Suprapubic skin (tissue), 4 donors: ENCODE measurements around the gene SLC7A10. TPM values are rescaled to one million over a fixed set of nuclear protein-coding genes. Genes with fewer than 3 reads are reported as not detected.

Source experiments
- DNase-seq, 2 donors: peaks; one replicate each; pipeline ENCODE4 v3.0.0-alpha.2; 2019; ENCODE audit warnings: low spot score in 2 of 2
- H3K27ac ChIP-seq: fragments of 200-600 bp; sonication (generic); one replicate; pipeline ENCODE4 v1.5.1; 2019
- H3K27me3 ChIP-seq: fragments of 200-600 bp; sonication (generic); one replicate; pipeline ENCODE4 v1.5.1; 2019
- H3K36me3 ChIP-seq: fragments of 200-600 bp; sonication (generic); one replicate; pipeline ENCODE4 v1.5.1; 2019
- H3K4me1 ChIP-seq: fragments of 200-600 bp; sonication (generic); one replicate; pipeline ENCODE4 v1.5.1; 2019
- H3K4me3 ChIP-seq: fragments of 200-600 bp; sonication (generic); one replicate; pipeline ENCODE4 v1.5.1; 2019; ENCODE audit warnings: mild to moderate bottlenecking
- H3K9me3 ChIP-seq: fragments of 200-600 bp; sonication (generic); one replicate; pipeline ENCODE4 v1.5.1; 2019
- CTCF ChIP-seq, 2 donors: fragments of 200-600 bp in 1 of 2; fragments of 450-650 bp in 1 of 2; sonication (generic) in 1 of 2; IDR thresholded peaks; one replicate each; pipeline ENCODE4 v1.5.1; 2016 to 2019; ENCODE audit warnings: antibody characterized with exemption in 2 of 2, mild to moderate bottlenecking in 1 of 2, moderate library complexity in 1 of 2
- EP300 ChIP-seq: sonication (generic); formaldehyde crosslinking; IDR thresholded peaks from one replicate; pipeline ENCODE4 v1.6.1; 2017; ENCODE audit warnings: antibody characterized with exemption
- POLR2A ChIP-seq, 2 donors: fragments of 450-650 bp; IDR thresholded peaks; one replicate each; pipeline ENCODE4 v1.6.1; 2017; ENCODE audit warnings: antibody characterized with exemption in 2 of 2, mild to moderate bottlenecking in 2 of 2, moderate library complexity in 2 of 2
- POLR2AphosphoS5 ChIP-seq, 3 donors: sonication (generic); formaldehyde crosslinking; IDR thresholded peaks; one replicate each; pipeline ENCODE4 v1.6.1; 2017; ENCODE audit warnings: antibody characterized with exemption in 3 of 3
- WGBS: methylation state at CpG from one replicate; pipeline ENCODE4 v1.1.5; 2018; 5-methylcytosine and 5-hydroxymethylcytosine counted together
- total RNA-seq, 4 donors: library from RNA; depleted of rRNA; stranded (reverse); fragments of >200 nt; gene quantifications; one replicate each; pipeline ENCODE4 v1.1.0, GENCODE V29; 2016

The SLC7A10 gene
- under 1 TPM in 2 of 4 donors, not detected in 2; 0.38 to 0.93 TPM for total RNA-seq

DNA sequence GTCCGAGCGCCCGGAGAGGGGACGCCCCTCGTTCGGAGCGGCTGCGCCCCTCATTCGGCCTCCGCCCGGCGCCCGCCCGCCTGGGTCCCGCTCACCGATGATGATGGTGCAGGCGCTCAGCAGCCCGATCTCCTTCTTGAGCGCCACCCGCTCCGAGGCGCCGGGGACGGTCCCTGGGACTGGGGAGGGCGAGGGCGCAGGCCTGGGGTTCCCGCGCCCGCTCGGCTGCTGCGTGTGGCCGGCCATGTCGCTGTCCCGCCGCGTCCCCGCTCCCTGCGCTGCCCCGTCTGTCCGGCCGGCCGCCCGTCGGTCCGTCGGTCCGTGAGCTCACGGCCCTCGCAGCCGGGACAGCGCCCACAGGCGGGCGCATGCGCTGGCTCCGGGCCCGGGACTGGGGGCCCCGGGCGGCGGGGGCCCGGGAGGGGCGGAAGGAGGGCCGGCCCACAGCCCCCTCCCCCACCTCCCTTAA lies at the start of gene SLC7A10:
Gene SLC7A10 (minus strand): TSS at position 393 of the 469 bp plus-strand sequence. CDS start 147 bp downstream, at position 246.
- TF ChIP-seq POLR2A (IDR thresholded peaks at IDR 0.05) (no peak), POLR2AphosphoS5 (IDR thresholded peaks at IDR 0.05) (no peak)
- Histone ChIP-seq H3K9me3 (no peaks in the 10 kb centered on the region), H3K36me3 (no peaks in the 10 kb centered on the region), H3K4me3 (peak within 1 kb of the TSS; percentile 43), H3K27me3 (peaks cover 73% of the 10 kb centered on the region), H3K27ac (no peak within 1 kb of the TSS), H3K4me1 (peaks cover 21% of the 10 kb centered on the region)
- 3% methylated on average over 18 of the region's 62 CpGs for WGBS
- no peak for DNase-seq

GRCh38 chr19:33274663-33275558 lies 49.3 kb upstream of the SLC7A10 start:
- peaks cover 33% of the 10 kb centered on the region for H3K4me1 ChIP-seq

GRCh38 chr19:33273881-33274662 lies 48.4 kb upstream of the SLC7A10 start:
- no peak for DNase-seq

More at GRCh38 chr19:33274663-33275558, 49.3 kb upstream of the SLC7A10 start:
- H3K27ac ChIP-seq: no peak overlapping the region
- H3K36me3 ChIP-seq: no peaks in the 10 kb centered on the region
- no peak overlapping the region for H3K4me3 ChIP-seq
- TF ChIP-seq POLR2AphosphoS5 (IDR thresholded peaks at IDR 0.05): no peak
- no peak for TF ChIP-seq POLR2A (IDR thresholded peaks at IDR 0.05)
- no peak for TF ChIP-seq CTCF (IDR thresholded peaks at IDR 0.05)
- no peak for TF ChIP-seq EP300
- DNase-seq: no peak
- H3K9me3 ChIP-seq: no peaks in the 10 kb centered on the region
- no peaks in the 10 kb centered on the region for H3K27me3 ChIP-seq
- WGBS: 95% methylated on average over 7 of the region's 17 CpGs

DNA sequence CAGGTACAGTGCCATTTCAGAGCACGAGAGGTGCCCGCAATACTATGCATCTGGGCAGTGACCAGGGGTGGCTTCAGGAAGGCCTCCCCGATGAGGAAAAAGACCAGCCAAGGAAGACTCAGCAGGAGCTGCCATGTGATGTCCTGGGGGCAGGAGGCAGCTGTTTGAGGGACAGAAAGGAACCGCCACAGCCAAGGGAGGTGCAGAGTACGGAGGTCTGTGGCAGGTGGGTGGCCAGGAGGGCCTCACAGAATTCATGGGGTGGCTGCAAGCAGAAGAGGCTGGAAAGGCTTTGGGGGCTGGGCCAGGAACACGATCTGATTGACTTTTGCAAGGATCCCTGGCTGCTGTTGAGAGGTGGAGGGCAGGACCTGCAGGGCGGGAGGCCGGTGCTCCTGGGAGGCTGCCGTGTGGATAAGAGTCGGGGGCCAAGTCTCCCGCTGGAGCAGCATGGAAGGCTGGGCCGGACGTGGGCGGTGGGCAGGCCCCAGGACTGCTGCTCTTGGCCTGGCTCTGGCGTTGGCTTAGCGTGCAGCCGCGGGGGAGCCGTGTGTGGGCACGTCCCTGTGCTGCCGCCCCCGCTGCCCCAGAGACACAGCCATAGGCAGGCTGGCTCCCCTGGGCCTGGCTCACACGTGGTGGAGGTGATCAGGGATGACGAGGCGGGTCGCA lies 47.6 kb upstream of the SLC7A10 start:
- Histone ChIP-seq H3K27ac (peak overlapping the region; percentile 38), H3K4me3 (no peak overlapping the region), H3K27me3 (no peaks in the 10 kb centered on the region), H3K9me3 (no peaks in the 10 kb centered on the region), H3K4me1 (peaks cover 32% of the 10 kb centered on the region), H3K36me3 (no peaks in the 10 kb centered on the region)
- TF ChIP-seq POLR2AphosphoS5 (IDR thresholded peaks at IDR 0.05): no peak
- no peak for TF ChIP-seq CTCF (IDR thresholded peaks at IDR 0.05)
- no peak for TF ChIP-seq EP300
- no peak for TF ChIP-seq POLR2A (IDR thresholded peaks at IDR 0.05)
- DNase-seq: no peak
- 55% methylated on average over 14 of the region's 26 CpGs for WGBS

More at GRCh38 chr19:33273881-33274662, 48.4 kb upstream of the SLC7A10 start:
- H3K36me3 ChIP-seq: no peaks in the 10 kb centered on the region
- peaks cover 32% of the 10 kb centered on the region for H3K4me1 ChIP-seq
- no peaks in the 10 kb centered on the region for H3K9me3 ChIP-seq
- H3K4me3 ChIP-seq: no peak overlapping the region
- peak overlapping the region; percentile 38 for H3K27ac ChIP-seq
- TF ChIP-seq POLR2AphosphoS5 (IDR thresholded peaks at IDR 0.05) (peak in 1 of 3 donors; percentile 13), POLR2A (IDR thresholded peaks at IDR 0.05) (no peak), CTCF (IDR thresholded peaks at IDR 0.05) (no peak)
- H3K27me3 ChIP-seq: no peaks in the 10 kb centered on the region
- 29% methylated on average over 8 of the region's 16 CpGs for WGBS

DNA sequence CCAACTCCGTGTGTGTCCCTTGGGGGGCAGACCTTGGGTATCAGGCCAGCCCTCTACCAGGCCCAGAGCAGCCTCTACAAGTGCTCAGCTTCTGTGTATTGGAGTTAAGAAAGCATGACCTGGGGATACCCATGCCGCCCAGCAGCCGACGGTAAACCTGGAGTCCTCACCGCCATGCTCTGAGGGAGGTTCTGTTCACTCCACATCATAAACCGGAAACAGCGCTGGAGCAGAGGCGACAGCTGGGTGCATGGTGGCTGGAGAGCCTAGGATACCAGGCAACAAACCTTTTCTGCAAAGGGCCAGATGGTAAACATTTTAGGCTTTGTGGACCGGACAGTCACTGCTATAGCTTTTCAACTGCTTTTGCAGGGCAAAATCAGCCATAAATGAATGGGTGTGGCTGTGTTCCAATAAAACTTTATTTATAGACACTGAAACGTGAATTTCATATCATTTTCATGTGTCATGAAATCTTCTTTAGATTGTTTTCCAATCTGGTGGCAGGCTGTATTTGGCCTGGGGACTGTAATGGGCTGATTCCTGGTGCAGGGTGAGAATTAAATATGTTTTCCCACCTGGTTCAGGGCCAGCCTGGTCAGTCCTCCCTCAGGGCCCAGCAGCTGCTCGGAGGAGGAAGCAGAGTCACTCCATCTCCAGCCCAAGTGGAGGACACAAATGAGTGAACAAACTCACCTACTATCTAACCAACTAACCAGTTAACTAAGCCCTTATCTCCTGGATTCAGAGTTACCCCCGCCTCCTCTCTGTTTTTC lies 45.8 kb upstream of the SLC7A10 start:
- Histone ChIP-seq H3K36me3 (no peaks in the 10 kb centered on the region), H3K4me3 (no peak overlapping the region), H3K9me3 (no peaks in the 10 kb centered on the region), H3K27me3 (no peaks in the 10 kb centered on the region), H3K27ac (no peak overlapping the region), H3K4me1 (peaks cover 32% of the 10 kb centered on the region)
- no peak for DNase-seq
- 72% methylated on average over 5 of the region's 12 CpGs for whole genome bisulfite sequencing
- TF ChIP-seq CTCF (IDR thresholded peaks at IDR 0.05): no peak
- no peak for TF ChIP-seq POLR2A (IDR thresholded peaks at IDR 0.05)
- TF ChIP-seq POLR2AphosphoS5 (IDR thresholded peaks at IDR 0.05): no peak
- TF ChIP-seq EP300: no peak
